ENCODE data around the gene LYZL4. TPM values are rescaled to one million over a fixed set of nuclear protein-coding genes. Genes with fewer than 3 reads are reported as not detected.
A peak's percentile ranks its signal among the peaks of the same experiment; 100 is the strongest.

Gene LYZL4
- total and polyA plus RNA-seq, 2 of the 13 experiments (the other 11 are each of a cell fraction or from before 2014, with no cell fraction given), result not detected

DNA sequence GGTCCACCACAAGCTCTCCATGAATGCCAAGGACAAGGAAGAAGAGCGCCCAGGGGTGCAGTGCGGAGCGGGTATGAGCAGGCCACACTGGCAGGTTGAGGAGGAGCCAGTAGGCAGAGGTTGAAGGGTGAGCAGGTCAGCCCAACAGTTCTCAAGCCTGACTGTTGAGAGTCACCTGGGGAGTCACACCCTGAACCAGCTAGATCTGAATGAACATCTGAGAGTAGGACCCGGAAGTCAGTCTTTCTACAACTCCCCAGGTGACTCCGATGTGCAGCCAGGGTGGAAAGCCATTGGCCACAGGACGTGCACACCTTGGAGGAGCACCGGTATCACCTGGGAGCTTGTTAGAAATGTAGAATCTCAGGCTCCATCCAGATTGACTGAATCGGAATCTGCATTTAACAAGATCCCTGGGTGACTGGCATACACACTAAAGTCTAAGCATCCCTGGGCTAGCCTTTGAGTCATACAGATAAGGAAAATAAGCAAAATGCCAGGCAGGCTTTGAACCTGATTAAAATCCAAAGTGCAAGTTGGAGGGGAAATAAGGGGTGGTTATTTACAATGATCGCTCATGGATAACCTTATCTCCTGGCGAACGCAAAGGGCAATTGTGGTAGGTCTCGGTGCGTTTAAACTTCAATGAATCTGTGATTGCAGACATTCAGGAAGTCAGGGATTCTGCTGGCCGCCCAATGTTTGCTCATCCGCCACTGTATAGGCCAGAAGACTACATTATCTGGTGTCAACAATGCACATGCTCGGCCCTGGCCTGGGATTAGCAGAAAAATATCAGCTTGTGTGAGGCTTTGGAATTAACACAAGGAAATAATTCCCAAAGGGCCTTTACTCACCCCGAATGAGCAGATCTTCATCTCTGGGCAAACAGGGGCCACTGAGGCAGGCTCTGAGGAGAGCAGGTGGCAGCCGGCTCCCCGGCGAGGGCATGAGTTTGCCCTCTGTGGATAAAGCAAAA is 11.7 kb upstream of the LYZL4 start (continued):
- TF ChIP-seq ZNF530 (CRISPR knock-in tag; IDR thresholded peaks at IDR 0.05; ENCODE audit: low read depth), result no peak
- TF ChIP-seq ZBTB8A (CRISPR knock-in tag; IDR thresholded peaks at IDR 0.05; ENCODE audit: borderline replicate concordance, low read depth), result no peak
- peak; percentile 26 for TF ChIP-seq ZNF629 (CRISPR knock-in tag; conservative IDR thresholded peaks at IDR 0.05)
- peak; percentile 95; the same call in 1 of the 2 replicates for TF ChIP-seq ZNF354B (CRISPR knock-in tag; IDR thresholded peaks at IDR 0.05)
- TF ChIP-seq JDP2 (CRISPR knock-in tag; IDR thresholded peaks at IDR 0.05; ENCODE audit: borderline replicate concordance), result no peak
- TF ChIP-seq TCF7 (IDR thresholded peaks at IDR 0.05; ENCODE audit: low read depth), result peak; percentile 97
- peak; percentile 76; the same call in 1 of the 2 replicates for TF ChIP-seq JUNB (CRISPR knock-in tag; IDR thresholded peaks at IDR 0.05; ENCODE audit: borderline replicate concordance)
- no peak for TF ChIP-seq ZKSCAN5 (CRISPR knock-in tag; IDR thresholded peaks at IDR 0.05)
- TF ChIP-seq ZSCAN21 (CRISPR knock-in tag; IDR thresholded peaks at IDR 0.05; ENCODE audit: borderline replicate concordance), result no peak
- TF ChIP-seq ZNF749 (CRISPR knock-in tag; IDR thresholded peaks at IDR 0.05; ENCODE audit: borderline replicate concordance), result peak; percentile 28; the same call in 1 of the 2 replicates
- TF ChIP-seq, protein P1, sequence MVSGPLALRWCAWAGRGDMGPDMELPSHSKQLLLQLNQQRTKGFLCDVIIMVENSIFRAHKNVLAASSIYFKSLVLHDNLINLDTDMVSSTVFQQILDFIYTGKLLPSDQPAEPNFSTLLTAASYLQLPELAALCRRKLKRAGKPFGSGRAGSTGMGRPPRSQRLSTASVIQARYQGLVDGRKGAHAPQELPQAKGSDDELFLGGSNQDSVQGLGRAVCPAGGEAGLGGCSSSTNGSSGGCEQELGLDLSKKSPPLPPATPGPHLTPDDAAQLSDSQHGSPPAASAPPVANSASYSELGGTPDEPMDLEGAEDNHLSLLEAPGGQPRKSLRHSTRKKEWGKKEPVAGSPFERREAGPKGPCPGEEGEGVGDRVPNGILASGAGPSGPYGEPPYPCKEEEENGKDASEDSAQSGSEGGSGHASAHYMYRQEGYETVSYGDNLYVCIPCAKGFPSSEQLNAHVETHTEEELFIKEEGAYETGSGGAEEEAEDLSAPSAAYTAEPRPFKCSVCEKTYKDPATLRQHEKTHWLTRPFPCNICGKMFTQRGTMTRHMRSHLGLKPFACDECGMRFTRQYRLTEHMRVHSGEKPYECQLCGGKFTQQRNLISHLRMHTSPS (CRISPR knock-in tag; IDR thresholded peaks at IDR 0.05; ENCODE audit: low read depth), result peak; percentile 98
- TF ChIP-seq, protein P2, sequence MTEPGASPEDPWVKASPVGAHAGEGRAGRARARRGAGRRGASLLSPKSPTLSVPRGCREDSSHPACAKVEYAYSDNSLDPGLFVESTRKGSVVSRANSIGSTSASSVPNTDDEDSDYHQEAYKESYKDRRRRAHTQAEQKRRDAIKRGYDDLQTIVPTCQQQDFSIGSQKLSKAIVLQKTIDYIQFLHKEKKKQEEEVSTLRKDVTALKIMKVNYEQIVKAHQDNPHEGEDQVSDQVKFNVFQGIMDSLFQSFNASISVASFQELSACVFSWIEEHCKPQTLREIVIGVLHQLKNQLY (CRISPR knock-in tag; IDR thresholded peaks at IDR 0.05), result peak; percentile 59
- no peak for TF ChIP-seq SCMH1 (CRISPR knock-in tag; IDR thresholded peaks at IDR 0.05; ENCODE audit: borderline replicate concordance)
- peak; percentile 76 for TF ChIP-seq FOXP1 (IDR thresholded peaks at IDR 0.05)
- TF ChIP-seq FOXP1 (CRISPR knock-in tag; IDR thresholded peaks at IDR 0.05), result peak; percentile 88
- TF ChIP-seq SAFB2 (CRISPR knock-in tag; IDR thresholded peaks at IDR 0.05; ENCODE audit: borderline replicate concordance, low read depth), result no peak; the same call in 1 of the 2 replicates
- 0 out of 2 replicates have a peak, but pooled peaks have one; percentile 48 for TF ChIP-seq ZNF383 (CRISPR knock-in tag; IDR thresholded peaks at IDR 0.05; ENCODE audit: borderline replicate concordance)
- TF ChIP-seq ZMYM2 (CRISPR knock-in tag; IDR thresholded peaks at IDR 0.05), result peak; percentile 85
- TF ChIP-seq EED (CRISPR knock-in tag; IDR thresholded peaks at IDR 0.05), result no peak
- TF ChIP-seq, protein P3, sequence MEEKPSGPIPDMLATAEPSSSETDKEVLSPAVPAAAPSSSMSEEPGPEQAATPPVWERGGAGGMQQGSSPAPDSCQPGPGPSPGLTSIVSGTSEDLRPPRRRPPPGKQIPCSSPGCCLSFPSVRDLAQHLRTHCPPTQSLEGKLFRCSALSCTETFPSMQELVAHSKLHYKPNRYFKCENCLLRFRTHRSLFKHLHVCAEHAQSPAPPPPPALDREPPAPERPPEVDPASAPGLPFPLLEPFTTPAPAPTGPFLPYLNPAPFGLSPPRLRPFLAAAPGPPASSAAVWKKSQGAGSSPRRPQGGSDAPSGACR (CRISPR knock-in tag; IDR thresholded peaks at IDR 0.05), result peak; percentile 70; the same call in 1 of the 2 replicates
- TF ChIP-seq IRF2 (CRISPR knock-in tag; IDR thresholded peaks at IDR 0.05), result no peak; the same call in none of the 2 replicates
- no peak for TF ChIP-seq ZNF256 (CRISPR knock-in tag; conservative IDR thresholded peaks at IDR 0.05)
- no peak for TF ChIP-seq KLF15 (CRISPR knock-in tag; IDR thresholded peaks at IDR 0.05; ENCODE audit: borderline replicate concordance)
- TF ChIP-seq ZFY (CRISPR knock-in tag; IDR thresholded peaks at IDR 0.05), result peak; percentile 63
- TF ChIP-seq, protein P4, sequence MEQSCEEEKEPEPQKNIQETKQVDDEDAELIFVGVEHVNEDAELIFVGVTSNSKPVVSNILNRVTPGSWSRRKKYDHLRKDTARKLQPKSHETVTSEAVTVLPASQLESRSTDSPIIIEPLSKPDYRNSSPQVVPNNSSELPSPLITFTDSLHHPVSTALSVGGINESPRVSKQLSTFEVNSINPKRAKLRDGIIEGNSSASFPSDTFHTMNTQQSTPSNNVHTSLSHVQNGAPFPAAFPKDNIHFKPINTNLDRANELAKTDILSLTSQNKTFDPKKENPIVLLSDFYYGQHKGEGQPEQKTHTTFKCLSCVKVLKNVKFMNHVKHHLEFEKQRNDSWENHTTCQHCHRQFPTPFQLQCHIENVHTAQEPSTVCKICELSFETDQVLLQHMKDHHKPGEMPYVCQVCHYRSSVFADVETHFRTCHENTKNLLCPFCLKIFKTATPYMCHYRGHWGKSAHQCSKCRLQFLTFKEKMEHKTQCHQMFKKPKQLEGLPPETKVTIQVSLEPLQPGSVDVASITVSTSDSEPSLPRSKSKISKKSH (CRISPR knock-in tag; IDR thresholded peaks at IDR 0.05; ENCODE audit: borderline replicate concordance), result no peak

Measured in HepG2 (cell line).